Ishikawa (cell line): ENCODE measurements around the gene LZTS3.

Source experiments
- NFIC ChIP-seq: IDR thresholded peaks from 2 replicates; pipeline ENCODE4 v1.6.1; 2012
- RAD21 ChIP-seq: IDR thresholded peaks from 2 replicates; pipeline ENCODE4 v1.6.1; 2012; ENCODE audit warnings: low read depth
- TAF1 ChIP-seq: IDR thresholded peaks from 2 replicates; pipeline ENCODE4 v1.6.1; 2012; ENCODE audit warnings: low read depth, mild to moderate bottlenecking
- TEAD4 ChIP-seq: IDR thresholded peaks from 2 replicates; pipeline ENCODE4 v1.6.1; 2012
- TF ChIP-seq, protein P1 (sequence below): IDR thresholded peaks from 2 replicates; pipeline ENCODE4 v1.6.1; 2012; ENCODE audit warnings: low read depth, mild to moderate bottlenecking

DNA sequence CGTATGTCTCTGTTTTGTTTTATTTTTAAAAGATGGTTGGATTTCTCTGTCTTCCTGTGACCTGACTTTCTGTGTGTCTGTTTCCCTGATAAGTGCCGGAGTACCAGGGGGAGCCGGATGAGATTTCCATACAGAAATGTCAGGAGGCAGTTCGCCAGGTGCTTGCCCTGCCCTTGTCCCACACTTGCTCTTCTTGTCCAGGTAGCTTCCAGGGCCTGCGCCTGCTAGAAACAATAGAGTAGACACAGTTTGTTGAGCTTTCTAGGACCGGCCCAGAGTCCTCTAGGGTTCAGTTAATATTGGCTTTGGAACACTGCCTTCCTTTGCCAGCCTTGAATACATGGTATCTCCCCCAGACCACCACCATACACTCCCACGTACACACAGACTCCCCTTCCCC lies 39.9 kb upstream of the LZTS3 start:
- no peak for TF ChIP-seq NFIC
- TF ChIP-seq, protein P1, sequence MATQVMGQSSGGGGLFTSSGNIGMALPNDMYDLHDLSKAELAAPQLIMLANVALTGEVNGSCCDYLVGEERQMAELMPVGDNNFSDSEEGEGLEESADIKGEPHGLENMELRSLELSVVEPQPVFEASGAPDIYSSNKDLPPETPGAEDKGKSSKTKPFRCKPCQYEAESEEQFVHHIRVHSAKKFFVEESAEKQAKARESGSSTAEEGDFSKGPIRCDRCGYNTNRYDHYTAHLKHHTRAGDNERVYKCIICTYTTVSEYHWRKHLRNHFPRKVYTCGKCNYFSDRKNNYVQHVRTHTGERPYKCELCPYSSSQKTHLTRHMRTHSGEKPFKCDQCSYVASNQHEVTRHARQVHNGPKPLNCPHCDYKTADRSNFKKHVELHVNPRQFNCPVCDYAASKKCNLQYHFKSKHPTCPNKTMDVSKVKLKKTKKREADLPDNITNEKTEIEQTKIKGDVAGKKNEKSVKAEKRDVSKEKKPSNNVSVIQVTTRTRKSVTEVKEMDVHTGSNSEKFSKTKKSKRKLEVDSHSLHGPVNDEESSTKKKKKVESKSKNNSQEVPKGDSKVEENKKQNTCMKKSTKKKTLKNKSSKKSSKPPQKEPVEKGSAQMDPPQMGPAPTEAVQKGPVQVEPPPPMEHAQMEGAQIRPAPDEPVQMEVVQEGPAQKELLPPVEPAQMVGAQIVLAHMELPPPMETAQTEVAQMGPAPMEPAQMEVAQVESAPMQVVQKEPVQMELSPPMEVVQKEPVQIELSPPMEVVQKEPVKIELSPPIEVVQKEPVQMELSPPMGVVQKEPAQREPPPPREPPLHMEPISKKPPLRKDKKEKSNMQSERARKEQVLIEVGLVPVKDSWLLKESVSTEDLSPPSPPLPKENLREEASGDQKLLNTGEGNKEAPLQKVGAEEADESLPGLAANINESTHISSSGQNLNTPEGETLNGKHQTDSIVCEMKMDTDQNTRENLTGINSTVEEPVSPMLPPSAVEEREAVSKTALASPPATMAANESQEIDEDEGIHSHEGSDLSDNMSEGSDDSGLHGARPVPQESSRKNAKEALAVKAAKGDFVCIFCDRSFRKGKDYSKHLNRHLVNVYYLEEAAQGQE: no peak
- no peak for TF ChIP-seq TAF1
- TF ChIP-seq TEAD4: no peak
- no peak for TF ChIP-seq RAD21
